GM23248 (cell line): Measurements from ENCODE around the gene YPEL3. TPM values are rescaled to one million over a fixed set of nuclear protein-coding genes. Genes with fewer than 3 reads are reported as not detected.

Source experiments
- DNase-seq: peaks from one replicate; pipeline ENCODE4 v3.0.0-alpha.2; 2015
- H2AFZ ChIP-seq: fragments of 200-600 bp; sonication (generic); 2 replicates; pipeline ENCODE4 v1.6.1; 2016; ENCODE audit warnings: antibody characterized with exemption
- H3F3A ChIP-seq: fragments of 200-600 bp; sonication (generic); 2 replicates; pipeline ENCODE4 v1.6.1; 2016; ENCODE audit warnings: mild to moderate bottlenecking, antibody characterized with exemption, mixed run types; ENCODE audit not compliant: insufficient read depth
- H3K27ac ChIP-seq: fragments of 200-600 bp; sonication (generic); 2 replicates; pipeline ENCODE4 v1.5.1; 2016; ENCODE audit warnings: mild to moderate bottlenecking
- H3K27me3 ChIP-seq: fragments of 200-600 bp; sonication (generic); replicated peaks from 2 replicates; pipeline ENCODE4 v1.6.1; 2016; ENCODE audit warnings: mild to moderate bottlenecking; ENCODE audit not compliant: insufficient read depth
- H3K36me3 ChIP-seq: fragments of 200-600 bp; sonication (generic); 2 replicates; pipeline ENCODE4 v1.6.1; 2016; ENCODE audit warnings: low read depth, mild to moderate bottlenecking
- H3K4me1 ChIP-seq: fragments of 200-600 bp; sonication (generic); 2 replicates; pipeline ENCODE4 v1.6.1; 2016; ENCODE audit warnings: mild to moderate bottlenecking; ENCODE audit not compliant: insufficient read depth
- H3K4me2 ChIP-seq: fragments of 200-600 bp; sonication (generic); one replicate; pipeline ENCODE4 v1.6.1; 2016; ENCODE audit warnings: mild to moderate bottlenecking; ENCODE audit not compliant: unreplicated experiment
- H3K4me3 ChIP-seq: fragments of 200-600 bp; sonication (generic); 2 replicates; pipeline ENCODE4 v1.5.1; 2016; ENCODE audit warnings: mild to moderate bottlenecking
- H3K79me2 ChIP-seq: fragments of 200-600 bp; sonication (generic); 2 replicates; pipeline ENCODE4 v1.6.1; 2016; ENCODE audit warnings: mild to moderate bottlenecking; ENCODE audit not compliant: insufficient read depth
- H3K9ac ChIP-seq: fragments of 200-600 bp; sonication (generic); 2 replicates; pipeline ENCODE4 v1.6.1; 2016; ENCODE audit warnings: mild to moderate bottlenecking
- H3K9me2 ChIP-seq: fragments of 200-600 bp; sonication (generic); 2 replicates; pipeline ENCODE4 v1.6.1; 2016; ENCODE audit warnings: mixed run types, mild to moderate bottlenecking, moderate library complexity; ENCODE audit not compliant: insufficient read depth
- H3K9me3 ChIP-seq: fragments of 200-600 bp; sonication (generic); one replicate; pipeline ENCODE4 v1.6.1; 2017; ENCODE audit warnings: low read depth
- H4K20me1 ChIP-seq: fragments of 200-600 bp; sonication (generic); 2 replicates; pipeline ENCODE4 v1.6.0; 2016; ENCODE audit not compliant: insufficient read depth
- EZH2 ChIP-seq: fragments of 200-600 bp; sonication (generic); IDR thresholded peaks from 2 replicates; pipeline ENCODE4 v1.6.1; 2018; ENCODE audit warnings: antibody characterized with exemption, mild to moderate bottlenecking; ENCODE audit not compliant: insufficient read depth, poor library complexity, severe bottlenecking
- EZH2phosphoT487 ChIP-seq: fragments of 200-600 bp; sonication (generic); IDR thresholded peaks from 2 replicates; pipeline ENCODE4 v1.6.1; 2018; ENCODE audit warnings: antibody characterized with exemption, moderate library complexity, mild to moderate bottlenecking, low read depth; ENCODE audit not compliant: insufficient read depth
- WGBS, 2 experiments: methylation state at CpG; one replicate each; pipeline ENCODE4 v1.1.6; 2015 to 2017; ENCODE audit warnings: low lambda C conversion rate in 2 of 2, low coverage in 1 of 2; ENCODE audit errors: missing lambda C conversion rate in 2 of 2; 5-methylcytosine and 5-hydroxymethylcytosine counted together
- in situ Hi-C: fragments of 300-500 bp; cut with MboI; formaldehyde crosslinking; loops from 2 replicates; pipeline ENCODE4 v1.15.0; 2020
- polyA plus RNA-seq: library from polyadenylated mRNA; unstranded; fragments of >200 nt; fragmentation: Nextera tagmentation; extraction: Ambion mirVana; gene quantifications from 2 replicates; pipeline ENCODE4 v1.2.1, GENCODE V29; 2016
- total RNA-seq: library from RNA; depleted of rRNA; stranded (reverse); fragments of >200 nt; shearing (Covaris generic); gene quantifications from 2 replicates; pipeline ENCODE4 v1.2.3, GENCODE V29; 2014

The YPEL3 gene
- total and polyA plus RNA-seq, 2 experiments from 2014 or later: 100.0 to 200 TPM

DNA sequence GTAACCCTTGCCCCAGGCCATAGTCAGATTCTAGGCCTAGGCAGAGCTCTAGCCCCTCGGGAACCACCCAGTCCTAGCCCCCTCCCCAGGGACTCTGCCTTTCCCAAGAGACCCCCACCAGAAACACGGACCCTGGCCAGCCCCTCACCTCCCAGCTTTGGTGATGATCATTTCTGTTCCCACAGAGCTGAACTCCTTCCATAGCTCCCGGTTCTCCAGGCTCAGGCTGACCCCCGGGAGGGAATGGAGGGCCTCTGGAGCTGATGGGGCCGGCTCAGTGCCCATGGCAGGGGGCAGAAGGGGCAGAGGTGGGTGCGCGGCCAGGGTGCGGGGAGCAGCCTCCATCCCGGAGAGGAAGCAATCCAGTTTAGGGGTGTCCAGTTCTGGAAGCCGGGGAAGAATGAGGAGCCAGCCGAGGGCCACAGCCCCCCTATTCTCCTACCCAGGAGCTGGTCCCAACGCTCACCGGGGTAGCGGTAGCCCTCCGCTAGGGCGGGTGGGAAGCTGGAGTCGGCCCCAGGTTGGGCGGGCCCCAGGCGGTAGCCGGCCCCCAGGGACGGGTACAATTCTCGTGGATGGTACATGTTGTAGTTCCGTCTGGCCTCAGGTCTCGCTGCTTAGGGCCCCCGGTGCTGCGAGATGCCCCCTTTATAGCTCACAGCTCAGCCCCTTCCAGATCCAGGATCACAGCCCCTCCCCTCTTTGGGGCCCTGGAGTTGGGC lies 5.2 kb downstream of the YPEL3 start:
- H3K9me3 ChIP-seq: no peaks in the 10 kb centered on the region
- H3K27me3 ChIP-seq: no peaks in the 10 kb centered on the region
- peak overlapping the region; percentile 58; the same call in 1 of the 2 replicates for H2AFZ ChIP-seq
- no peak for DNase-seq
- no peak overlapping the region for H3K4me3 ChIP-seq
- peaks cover 10% of the 10 kb centered on the region for H3K36me3 ChIP-seq
- no peak for TF ChIP-seq EZH2
- TF ChIP-seq EZH2phosphoT487: no peak
- H3K27ac ChIP-seq: 0 out of 2 replicates have a peak overlapping the region, but pooled peaks have one; percentile 18
- H4K20me1 ChIP-seq: no peaks in the 10 kb centered on the region
- H3K4me1 ChIP-seq: peaks cover 18% of the 10 kb centered on the region
- in situ Hi-C loops: no loop called here
- no peaks in the 10 kb centered on the region for H3K9me2 ChIP-seq
- H3F3A ChIP-seq: peaks cover 55% of the 10 kb centered on the region
- peaks cover 21% of the 10 kb centered on the region for H3K79me2 ChIP-seq
- no peak overlapping the region for H3K4me2 ChIP-seq
- peak overlapping the region; percentile 58 for H3K9ac ChIP-seq
- WGBS, 2 experiments: 68 to 72% methylated on average over 16 to 26 of the region's 26 CpGs

DNA sequence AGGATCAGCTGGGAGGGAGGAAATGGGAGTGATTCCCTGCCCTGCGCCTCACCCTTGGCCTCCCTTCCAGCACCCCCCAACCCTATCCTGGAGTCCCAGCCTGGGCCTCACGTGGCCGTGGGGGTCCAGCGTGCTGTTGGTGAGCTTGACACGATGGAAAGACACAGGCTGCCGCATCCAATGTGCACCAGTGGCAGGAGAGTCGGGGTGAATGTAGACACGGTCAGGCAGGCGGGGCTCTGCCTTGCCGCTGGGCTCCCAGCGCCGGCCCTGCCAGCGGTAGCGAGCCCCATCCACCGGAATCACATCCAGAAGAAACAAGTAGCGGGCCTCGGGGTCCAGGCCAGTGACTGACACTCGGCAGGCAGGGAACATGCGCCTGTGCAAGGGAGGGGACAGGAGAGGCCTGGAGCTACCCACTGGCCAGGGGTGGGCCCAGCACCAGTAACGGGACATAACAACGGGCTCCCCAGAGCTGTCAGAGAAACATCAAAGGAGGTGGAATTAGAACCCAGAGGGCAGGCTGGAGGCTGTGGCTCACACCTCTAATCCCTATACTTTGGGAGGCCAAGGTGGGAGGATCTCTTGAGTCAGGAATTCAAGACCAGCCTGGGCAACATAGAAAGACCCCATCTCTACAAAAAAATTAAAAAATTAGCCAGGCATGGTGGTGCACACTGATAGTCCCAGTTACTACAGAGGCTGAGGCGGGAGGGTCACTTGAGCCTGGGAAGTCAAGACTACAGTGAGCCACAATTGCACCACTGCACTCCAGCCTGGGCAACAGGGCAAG lies 7.0 kb downstream of the YPEL3 start:
- no peak overlapping the region for H3K4me3 ChIP-seq
- TF ChIP-seq EZH2 (no peak), EZH2phosphoT487 (no peak)
- no peaks in the 10 kb centered on the region for H3K27me3 ChIP-seq
- in situ Hi-C loops: no loop called here
- H2AFZ ChIP-seq: no peak overlapping the region
- WGBS, 2 experiments: 82 to 84% methylated on average over 22 of the region's 22 CpGs
- H3K4me1 ChIP-seq: peaks cover 18% of the 10 kb centered on the region
- H3K27ac ChIP-seq: peak overlapping the region; percentile 18
- H3K9me2 ChIP-seq: no peaks in the 10 kb centered on the region
- peaks cover 53% of the 10 kb centered on the region for H3F3A ChIP-seq
- no peak overlapping the region for H3K9ac ChIP-seq
- no peak for DNase-seq
- H4K20me1 ChIP-seq: no peaks in the 10 kb centered on the region
- no peak overlapping the region for H3K4me2 ChIP-seq
- no peaks in the 10 kb centered on the region for H3K36me3 ChIP-seq
- H3K9me3 ChIP-seq: no peaks in the 10 kb centered on the region
- peaks cover 4% of the 10 kb centered on the region for H3K79me2 ChIP-seq

DNA sequence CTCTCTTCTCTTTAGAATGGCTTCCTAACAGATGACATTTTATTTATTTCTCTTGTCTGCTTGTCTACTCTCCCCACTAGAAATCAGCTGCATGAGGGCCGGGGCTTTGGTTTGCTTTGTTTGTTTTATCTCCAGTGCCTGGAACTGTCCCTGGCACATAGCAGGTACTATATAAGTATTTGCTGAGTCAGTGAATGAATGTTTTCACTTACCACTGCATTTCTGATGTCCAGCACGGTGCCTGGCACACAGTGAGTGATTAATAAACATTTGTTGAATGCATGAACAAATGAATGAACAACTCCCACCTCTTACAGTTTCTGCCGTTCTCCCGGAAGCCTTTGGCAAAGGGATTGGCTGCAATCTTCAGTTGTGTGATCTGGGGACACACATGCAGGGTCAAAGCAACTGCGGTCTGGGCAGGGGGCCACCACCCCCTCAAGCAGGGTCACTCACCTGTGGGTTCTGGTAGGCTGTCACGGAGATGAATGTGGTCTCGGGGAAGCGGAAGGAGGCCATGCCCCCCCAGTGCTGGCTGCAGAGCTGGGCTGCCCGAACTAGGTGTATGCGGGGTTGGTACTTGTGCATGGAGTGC lies 7.7 kb downstream of the YPEL3 start:
- no peak overlapping the region for H3K4me3 ChIP-seq
- WGBS, 2 experiments: 70 to 78% methylated on average over 10 of the region's 10 CpGs
- peaks cover 49% of the 10 kb centered on the region for H3F3A ChIP-seq
- in situ Hi-C loops: no loop called here
- TF ChIP-seq EZH2phosphoT487 (no peak), EZH2 (no peak)
- H3K27ac ChIP-seq: no peak overlapping the region
- no peaks in the 10 kb centered on the region for H3K27me3 ChIP-seq
- H3K36me3 ChIP-seq: peaks cover 3% of the 10 kb centered on the region; the same call in 1 of the 2 replicates
- no peaks in the 10 kb centered on the region for H4K20me1 ChIP-seq
- no peaks in the 10 kb centered on the region for H3K9me2 ChIP-seq
- H3K4me1 ChIP-seq: peaks cover 18% of the 10 kb centered on the region
- H2AFZ ChIP-seq: no peak overlapping the region
- H3K9ac ChIP-seq: no peak overlapping the region
- no peak for DNase-seq
- no peak overlapping the region for H3K4me2 ChIP-seq
- H3K79me2 ChIP-seq: 0 out of 2 replicates have a peak, but pooled peaks cover under 1% of the 10 kb centered on the region
- no peaks in the 10 kb centered on the region for H3K9me3 ChIP-seq

DNA sequence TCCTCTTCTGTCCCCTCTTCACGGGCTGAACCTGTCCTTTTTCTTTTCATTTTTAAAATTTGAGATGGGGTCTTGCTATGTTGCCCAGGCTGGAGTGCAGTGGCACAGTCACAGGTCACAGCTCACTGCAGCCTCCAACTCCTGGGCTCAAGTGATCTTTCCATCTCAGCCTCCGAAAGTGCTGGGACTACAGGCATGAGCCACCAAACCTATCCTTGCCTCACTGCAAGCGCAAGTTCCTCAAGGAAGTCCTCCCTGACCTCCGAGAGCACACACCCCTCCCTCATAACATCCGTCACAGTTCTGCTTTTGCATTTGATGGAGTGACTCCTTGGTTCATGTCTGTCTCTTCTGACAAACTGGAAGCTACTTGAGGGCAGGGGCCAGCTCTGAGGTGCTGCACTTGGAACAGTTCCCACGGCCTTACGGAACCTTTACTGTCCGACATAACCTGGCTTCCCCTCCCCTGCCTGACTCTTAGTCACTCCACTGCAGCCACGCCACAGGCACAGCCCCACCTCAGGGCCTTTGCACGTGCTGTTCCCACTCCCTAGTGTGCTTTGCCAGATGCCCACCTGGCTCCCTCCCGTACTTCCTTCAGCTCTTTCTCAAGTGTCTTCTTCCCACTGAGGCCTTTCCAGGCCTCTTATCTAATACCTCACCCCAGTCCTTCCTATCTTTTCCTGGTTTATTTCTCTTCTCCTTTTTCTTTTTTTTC lies 8.7 kb downstream of the YPEL3 start:
- in situ Hi-C loops: no loop called here
- 83 to 86% methylated on average over 11 of the region's 11 CpGs for WGBS, 2 experiments

More for the DNA sequence above, 8.7 kb downstream of the YPEL3 start:
- H3K9me3 ChIP-seq: no peaks in the 10 kb centered on the region
- H3K79me2 ChIP-seq: peaks cover 10% of the 10 kb centered on the region
- peaks cover 40% of the 10 kb centered on the region for H3F3A ChIP-seq
- H3K9ac ChIP-seq: no peak overlapping the region
- no peak overlapping the region for H2AFZ ChIP-seq
- H3K4me2 ChIP-seq: no peak overlapping the region
- no peak overlapping the region for H3K4me3 ChIP-seq
- TF ChIP-seq EZH2phosphoT487 (no peak), EZH2 (no peak)
- no peaks in the 10 kb centered on the region for H4K20me1 ChIP-seq
- peaks cover 5% of the 10 kb centered on the region; the same call in 1 of the 2 replicates for H3K36me3 ChIP-seq
- H3K27me3 ChIP-seq: no peaks in the 10 kb centered on the region
- no peak overlapping the region for H3K27ac ChIP-seq
- H3K4me1 ChIP-seq: peaks cover 18% of the 10 kb centered on the region
- DNase-seq: no peak
- no peaks in the 10 kb centered on the region for H3K9me2 ChIP-seq
